Skin epidermis (tissue), 12 donors: ENCODE data around the gene FEZ2.
A peak's percentile ranks its signal among the peaks of the same experiment; 100 is the strongest.
"Not testable (repeated sequence)": the region's sequence is repeated elsewhere in the genome, so short reads cannot be mapped to it uniquely, and the experiment has no call there.

Source experiments
- H3K27ac ChIP-seq, 21 experiments: fragments of 200-600 bp; sonication (generic) in 11 of 21; one replicate each; pipeline ENCODE4 v1.5.0; 2020; ENCODE audit warnings: mild to moderate bottlenecking in 3 of 21, inconsistent platforms in 2 of 21, moderate library complexity in 2 of 21
- H3K4me3 ChIP-seq, 7 experiments: fragments of 200-600 bp; sonication (generic) in 2 of 7; one replicate each; pipeline ENCODE4 v1.5.0; 2020; ENCODE audit warnings: inconsistent platforms in 2 of 7, mild to moderate bottlenecking in 2 of 7, moderate library complexity in 1 of 7

Gene FEZ2, protein sequence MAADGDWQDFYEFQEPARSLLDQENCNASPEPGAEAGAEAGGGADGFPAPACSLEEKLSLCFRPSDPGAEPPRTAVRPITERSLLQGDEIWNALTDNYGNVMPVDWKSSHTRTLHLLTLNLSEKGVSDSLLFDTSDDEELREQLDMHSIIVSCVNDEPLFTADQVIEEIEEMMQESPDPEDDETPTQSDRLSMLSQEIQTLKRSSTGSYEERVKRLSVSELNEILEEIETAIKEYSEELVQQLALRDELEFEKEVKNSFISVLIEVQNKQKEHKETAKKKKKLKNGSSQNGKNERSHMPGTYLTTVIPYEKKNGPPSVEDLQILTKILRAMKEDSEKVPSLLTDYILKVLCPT

DNA sequence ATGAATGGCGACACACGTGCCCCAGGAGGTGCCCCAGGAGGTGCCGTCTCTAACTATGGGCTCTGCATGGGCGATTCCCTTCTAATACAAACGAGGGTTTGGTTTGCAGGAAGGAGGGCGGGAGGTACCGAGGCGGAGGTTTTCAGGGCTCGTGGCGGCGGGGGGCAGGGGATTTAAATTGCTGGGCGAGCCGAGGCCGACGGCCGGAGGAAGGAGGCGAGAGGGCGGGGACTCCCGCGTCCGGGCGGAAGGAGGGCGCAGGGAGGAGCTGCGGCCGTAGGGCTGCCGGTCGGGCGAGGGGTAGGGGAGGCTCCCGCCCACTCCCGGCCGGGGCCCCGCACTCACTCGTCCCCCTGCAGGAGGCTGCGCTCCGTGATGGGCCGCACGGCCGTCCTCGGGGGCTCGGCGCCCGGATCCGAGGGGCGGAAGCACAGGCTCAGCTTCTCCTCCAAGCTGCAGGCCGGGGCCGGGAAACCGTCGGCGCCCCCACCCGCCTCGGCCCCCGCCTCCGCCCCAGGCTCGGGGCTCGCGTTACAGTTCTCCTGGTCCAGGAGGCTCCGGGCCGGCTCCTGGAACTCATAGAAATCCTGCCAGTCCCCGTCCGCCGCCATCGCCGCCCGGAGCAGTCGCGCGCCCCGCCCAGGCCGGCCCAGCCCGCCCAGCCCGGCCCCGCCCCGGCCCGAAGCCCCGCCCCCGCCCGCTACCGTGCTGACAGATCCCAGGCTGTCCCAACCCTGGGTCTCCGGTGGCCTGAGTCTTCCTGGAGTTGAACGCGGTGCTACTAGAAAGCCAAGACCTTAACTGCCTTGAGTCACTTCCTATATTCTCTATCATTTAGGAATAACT is at the start of gene FEZ2:
Gene FEZ2, minus strand, starts transcription at position 637 of the 846 bp plus-strand sequence. Its CDS starts 26 bp downstream, at position 611.
- Histone ChIP-seq H3K27ac (peak within 1 kb of the TSS; percentile 91 to 100 (median 96)), H3K4me3 (peak within 1 kb of the TSS; percentile 72 to 99 (median 94))

DNA sequence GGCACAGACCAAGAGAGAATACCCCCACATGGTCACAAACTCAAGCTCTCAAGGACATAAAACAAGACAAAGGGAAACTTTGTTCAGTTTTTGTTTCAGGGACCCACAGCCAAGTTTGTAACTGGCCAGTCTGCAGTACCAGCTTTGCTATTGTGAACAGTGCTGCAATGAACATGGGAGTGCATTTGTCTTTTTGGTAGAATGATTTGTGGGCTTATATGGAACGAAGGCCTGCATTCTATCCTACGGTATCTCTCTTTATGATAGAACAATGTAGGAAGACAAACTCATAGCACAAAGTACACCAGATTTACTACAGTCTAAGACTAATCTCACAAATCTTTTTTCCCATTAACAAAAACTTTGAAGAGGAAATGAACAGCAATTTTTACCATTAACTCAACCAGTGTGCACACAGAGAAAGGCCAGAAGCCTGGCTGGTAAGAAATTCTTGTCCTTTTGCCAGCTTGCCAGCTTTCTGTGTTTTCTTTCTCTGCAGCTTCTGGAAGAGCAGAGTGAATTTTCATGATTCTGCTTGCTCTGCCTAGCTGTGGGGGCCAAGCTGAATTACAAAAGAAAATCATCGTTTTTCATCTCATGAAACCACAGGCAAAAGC is 37.1 kb upstream of the FEZ2 start:
- Histone ChIP-seq H3K4me3 (no peak overlapping the region), H3K27ac (no peak overlapping the region)

DNA sequence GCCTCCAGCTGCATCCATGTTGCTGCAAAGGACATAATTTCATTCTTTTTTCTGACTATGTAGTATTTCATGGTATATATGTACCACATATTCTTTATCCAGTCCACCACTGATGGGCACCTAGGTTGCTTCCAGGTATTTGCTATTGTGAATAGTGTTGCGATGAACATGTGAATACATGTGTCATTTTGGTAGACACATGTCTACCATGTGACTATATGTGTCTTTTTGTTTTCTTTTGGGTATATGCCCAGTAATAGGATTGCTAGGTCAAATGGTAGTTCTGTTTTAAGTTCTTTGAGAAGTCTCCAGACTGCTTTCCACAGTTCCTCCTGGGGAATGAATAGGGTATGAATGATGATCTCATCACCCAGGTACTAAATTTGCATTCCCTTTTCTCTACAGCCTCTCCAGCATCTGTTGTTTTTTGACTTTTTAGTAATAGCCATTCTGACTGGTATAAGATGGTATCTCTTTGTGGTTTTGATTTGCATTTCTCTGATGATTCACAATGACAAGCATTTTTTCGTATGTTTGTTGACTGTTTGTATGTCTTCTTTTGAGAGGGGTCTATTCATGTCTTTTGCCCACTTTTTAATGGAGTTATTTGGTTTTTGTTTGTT is 35.6 kb upstream of the FEZ2 start:
- Histone ChIP-seq H3K4me3 (no peak overlapping the region), H3K27ac (no peak overlapping the region)

DNA sequence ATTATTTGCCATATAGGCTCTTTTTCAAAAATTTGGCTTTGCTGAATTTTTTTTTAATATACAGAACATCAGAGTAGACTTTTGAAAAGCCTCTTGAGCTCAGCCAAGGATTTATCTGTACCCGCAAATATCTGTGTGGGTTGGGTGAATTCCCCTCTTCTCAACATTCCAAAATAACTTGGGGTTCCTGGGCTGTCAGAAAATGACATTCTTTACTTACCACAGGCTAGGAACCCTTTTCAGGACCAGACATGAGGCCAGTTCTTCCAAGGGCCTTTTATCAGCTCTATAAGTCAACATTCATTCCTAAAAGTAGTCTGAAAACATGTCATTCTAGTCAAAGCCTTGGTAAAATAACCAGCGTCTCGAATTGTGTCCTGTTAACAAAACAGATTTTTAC is 28.8 kb upstream of the FEZ2 start:
- Histone ChIP-seq H3K4me3 (no peak overlapping the region), H3K27ac (no peak overlapping the region)

DNA sequence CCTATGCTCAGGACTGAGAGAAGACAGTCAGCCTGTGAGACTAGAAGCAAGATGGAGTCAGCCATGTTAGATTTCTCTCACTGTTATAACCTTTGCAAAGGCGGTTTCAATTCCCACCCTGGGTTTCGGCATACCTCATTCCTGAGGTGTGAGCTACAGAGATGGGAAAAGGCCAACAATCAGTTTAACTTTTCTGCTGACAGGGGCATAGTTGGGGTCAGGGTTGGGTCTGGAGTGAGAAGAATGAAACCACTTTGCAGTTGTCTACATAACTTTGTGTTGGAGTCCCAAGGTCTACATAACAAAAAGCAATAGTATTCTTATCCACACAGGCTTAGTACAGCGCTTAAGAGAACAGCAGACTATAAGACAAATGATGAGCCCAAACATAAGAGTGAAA is 28.1 kb upstream of the FEZ2 start:
- no peak overlapping the region for H3K4me3 ChIP-seq
- no peak overlapping the region for H3K27ac ChIP-seq

DNA sequence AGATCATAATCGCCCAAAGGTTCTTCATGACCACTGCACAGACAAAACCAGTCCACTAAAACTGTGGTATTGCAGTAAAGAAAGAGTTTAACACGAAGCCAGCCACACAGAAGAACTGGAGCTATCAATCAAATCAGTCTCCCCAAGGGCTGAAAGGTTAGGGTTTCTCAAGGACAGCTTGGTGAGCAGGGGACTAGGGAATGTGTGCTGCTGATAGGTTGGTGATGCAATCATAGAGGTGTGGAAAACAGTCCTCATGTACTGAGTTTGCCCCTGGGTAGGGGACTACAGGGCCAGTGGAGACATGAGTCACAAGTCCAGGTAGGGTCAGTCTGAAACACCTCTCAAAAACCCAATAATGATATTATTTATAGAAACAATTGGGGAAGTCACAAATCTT is 27.3 kb upstream of the FEZ2 start:
- H3K27ac ChIP-seq = no peak overlapping the region
- no peak overlapping the region for H3K4me3 ChIP-seq

DNA sequence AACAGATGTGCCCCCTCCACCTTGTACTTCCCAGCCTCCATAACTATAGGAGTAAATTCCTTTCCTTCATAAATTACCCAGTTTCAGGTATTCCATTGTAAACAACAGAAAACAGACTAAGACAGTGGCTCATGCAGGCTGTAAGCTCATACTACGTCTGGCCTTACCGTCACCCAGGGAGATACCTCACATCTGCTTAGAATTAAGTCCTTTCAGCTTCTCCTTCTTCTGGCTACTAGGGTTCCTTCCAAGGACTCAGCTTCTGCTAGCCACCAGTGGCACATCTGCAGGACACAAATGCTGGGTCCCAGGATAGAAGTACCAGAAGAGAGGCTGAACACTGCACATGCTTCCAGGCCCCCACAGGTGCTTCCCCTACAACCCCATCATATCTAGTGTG is 22.4 kb upstream of the FEZ2 start:
- H3K27ac ChIP-seq = no peak overlapping the region
- no peak overlapping the region for H3K4me3 ChIP-seq

DNA sequence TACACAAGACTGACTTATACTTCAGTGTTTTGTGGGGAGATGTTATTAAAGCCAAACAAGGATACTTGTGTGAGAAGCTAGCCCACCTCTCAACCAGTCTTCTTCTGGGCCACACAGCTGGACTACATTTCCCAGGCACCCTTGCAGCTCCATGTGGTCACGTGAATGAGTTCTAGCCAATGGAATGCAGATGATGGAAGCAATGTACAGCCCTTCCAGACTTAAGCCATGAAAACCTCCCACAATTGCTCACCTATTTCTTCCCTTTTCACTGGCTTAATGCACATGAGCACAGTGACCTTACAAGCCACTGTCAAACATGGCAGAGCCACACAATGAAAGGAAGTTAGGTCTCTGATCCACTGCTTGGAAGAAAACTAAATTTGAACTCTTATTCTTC is 20.4 kb upstream of the FEZ2 start:
- no peak overlapping the region for H3K27ac ChIP-seq
- no peak overlapping the region for H3K4me3 ChIP-seq

DNA sequence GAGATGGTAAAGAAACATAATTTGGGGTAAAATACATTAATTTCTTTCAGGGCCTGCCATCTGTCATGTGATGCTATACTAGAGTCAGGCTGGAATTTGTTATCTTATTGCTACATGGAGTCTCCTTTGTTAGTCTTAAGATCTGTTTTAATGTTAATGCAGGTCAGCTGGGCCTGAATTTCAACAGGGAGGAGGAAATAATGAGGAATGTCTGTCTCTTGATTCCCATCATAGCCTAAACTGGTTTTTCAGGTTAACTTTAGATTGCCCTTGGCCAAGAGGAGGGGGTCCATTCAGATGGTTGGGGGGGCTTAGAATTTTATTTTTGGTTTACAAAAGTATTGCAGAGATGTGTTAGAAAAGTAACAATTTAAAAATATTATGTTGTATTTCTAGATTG is 19.0 kb upstream of the FEZ2 start:
- Histone ChIP-seq H3K27ac (no peak overlapping the region), H3K4me3 (no peak overlapping the region)

DNA sequence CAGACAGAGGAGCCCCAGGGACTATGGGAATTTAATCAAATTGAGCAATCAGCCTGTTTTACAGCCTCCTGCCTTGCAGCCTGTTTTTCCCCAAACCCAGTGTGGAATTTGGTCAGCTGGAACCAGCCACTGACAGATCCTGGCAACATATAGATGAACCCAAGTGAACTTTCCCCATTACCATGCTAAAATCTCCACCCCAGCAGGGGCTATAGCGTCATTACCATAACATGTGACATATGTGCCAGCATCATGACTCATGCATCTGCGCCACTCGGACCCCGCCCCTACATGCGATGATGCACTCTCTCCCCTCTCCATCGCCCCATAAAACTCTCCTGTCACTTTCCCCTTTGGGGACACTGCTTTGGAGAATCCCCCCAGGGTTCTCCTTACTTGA is 17.3 kb upstream of the FEZ2 start:
- no peak overlapping the region for H3K4me3 ChIP-seq
- H3K27ac ChIP-seq = no peak overlapping the region

DNA sequence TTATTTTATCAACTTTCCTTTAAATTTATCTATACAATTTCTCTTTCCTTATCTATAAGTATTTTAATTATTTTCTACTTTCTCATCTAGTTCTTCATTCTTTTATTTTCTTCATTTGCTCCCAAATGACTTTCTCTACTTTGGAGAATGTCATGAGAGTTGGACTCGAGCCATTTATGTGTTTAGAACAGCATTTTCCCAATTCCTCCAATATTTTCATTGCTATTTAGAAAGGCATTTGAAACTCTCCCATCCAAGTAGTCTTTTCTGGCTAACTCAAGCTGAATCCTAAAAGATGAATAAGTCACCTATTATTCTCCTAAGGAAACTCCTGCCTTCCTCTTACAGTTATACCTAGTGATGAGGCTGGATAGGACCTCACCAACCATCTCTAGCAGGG is 15.8 kb upstream of the FEZ2 start:
- no peak overlapping the region for H3K27ac ChIP-seq
- H3K4me3 ChIP-seq = no peak overlapping the region

DNA sequence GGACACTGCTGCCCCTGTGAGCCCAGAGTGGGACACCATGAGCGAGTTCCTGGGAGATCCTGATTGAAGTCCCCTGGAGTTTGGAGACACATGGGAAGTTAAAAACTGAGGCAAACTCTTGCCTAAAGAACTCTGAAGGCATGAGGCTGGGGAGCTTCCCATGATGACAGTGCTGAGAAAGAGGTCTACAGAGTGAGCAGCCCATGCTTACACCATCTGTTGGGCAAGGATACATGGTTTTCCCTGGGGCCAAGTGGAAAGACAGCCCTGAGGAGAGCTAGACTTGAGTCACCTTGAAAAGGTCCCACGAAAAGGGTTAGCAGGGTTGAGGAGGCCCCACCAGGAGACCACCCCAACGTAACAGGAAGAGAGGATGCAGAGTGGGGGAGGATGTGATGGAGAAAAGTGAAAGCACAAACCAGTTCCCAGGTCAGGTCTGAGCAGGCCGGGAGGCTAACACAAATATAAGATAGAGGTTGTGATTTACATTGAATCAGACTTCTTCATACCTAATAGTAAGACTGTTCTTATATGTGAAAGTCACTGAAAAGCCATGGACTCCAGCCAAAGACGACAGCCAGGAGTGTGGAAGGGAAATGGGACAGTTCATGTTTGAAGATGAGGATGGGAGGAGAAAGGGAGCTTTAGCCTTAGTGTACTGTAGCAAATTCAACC is 13.5 kb upstream of the FEZ2 start:
- H3K27ac ChIP-seq = no peak overlapping the region
- no peak overlapping the region for H3K4me3 ChIP-seq

DNA sequence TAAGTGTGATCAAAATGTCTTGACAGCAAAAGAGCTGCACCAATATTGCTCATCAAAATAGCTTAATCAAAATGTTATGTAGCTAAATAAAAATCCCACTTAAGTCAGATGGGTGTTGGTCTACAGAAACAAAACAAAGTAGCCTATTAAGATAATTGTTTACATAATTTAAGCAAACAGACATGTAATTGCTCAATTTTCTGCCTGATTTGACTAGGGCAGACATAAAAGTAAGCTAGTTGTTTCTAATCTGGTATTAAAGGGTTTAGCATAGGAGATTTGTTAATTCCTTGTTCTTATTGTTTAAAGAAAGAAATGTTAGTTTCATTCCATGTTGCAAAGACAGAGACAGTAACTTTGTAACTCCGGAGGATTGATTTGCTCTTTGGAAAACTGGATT is 11.5 kb upstream of the FEZ2 start:
- H3K4me3 ChIP-seq = no peak overlapping the region
- no peak overlapping the region for H3K27ac ChIP-seq

DNA sequence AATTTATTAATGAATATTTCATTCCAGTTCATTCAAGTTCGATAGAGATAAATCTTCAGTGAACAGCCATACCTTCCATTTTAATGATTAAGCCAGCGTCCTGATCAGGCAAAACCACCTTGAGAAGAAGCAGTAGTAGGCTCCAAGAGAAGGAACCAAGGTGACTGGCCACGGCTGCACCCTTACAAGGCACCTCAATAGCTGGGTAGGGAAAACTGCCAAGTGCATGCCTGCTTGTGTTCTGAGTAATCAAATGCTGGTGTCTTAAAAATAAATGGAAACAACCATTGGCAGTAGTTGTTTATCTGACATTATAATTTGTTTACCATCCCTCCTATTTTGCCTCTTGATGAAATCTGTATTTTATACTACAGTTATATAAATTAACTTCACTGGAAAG is 10.0 kb upstream of the FEZ2 start:
- H3K4me3 ChIP-seq = no peak overlapping the region
- H3K27ac ChIP-seq = peak overlapping the region in 1 of 21 experiments; percentile 14

DNA sequence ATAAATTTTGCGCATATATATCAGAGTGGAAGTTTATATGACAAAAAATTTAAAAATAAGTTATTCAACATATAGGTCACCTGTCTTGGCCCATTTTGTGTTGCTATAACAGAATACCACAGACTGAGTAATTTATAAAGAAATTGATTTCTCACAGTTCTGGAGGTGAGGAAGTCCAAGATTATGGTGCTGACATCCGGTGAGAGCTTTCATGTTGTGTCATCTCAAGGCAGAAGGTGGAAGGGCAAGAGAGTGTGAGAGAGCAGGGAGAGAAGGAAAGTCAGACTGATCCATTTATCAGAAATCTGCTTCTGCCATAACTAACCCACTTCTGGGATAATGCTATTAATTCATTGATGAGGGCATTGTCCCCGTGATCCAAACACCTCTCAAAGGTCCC is 9.0 kb upstream of the FEZ2 start:
- H3K4me3 ChIP-seq = no peak overlapping the region
- no peak overlapping the region for H3K27ac ChIP-seq

DNA sequence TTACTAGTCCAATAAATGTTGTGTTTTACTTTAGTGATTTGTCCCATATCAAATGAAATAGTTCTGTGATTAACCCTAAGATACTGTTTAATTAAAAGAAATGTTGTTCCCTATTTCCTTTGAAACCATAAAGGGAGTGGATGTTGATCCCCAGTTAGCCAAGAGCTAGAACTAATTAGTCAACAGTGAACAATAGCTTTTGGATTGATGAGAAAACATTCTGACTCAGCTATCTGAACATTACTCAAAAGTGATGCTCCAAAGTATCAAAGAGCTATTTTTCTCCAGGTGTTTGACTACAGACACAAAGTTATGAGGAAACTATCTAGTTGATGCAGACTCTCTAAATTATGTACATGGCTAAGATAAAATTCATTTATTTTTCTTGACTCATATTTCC is 7.3 kb upstream of the FEZ2 start:
- Histone ChIP-seq H3K4me3 (no peak overlapping the region), H3K27ac (no peak overlapping the region)

DNA sequence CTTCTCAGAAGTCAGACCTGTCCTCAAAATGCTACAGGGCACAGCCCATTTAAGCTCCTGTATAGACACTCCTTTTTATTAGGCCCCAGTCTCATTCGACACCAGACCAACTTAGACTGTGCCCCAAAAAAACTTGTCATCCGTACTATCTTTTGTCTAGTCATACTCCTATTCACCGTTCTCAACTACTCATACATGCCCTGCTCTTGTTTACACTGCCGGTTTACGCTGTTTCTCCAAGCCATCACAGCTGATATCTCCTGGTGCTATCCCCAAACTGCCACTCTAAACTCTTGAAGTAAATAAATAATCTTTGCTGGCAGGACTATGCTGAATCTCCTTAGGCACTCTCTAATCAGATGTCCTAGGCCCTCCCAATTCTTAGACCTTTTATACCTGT is 5.7 kb upstream of the FEZ2 start:
- not testable (repeated sequence) for H3K4me3 ChIP-seq, H3K27ac ChIP-seq

DNA sequence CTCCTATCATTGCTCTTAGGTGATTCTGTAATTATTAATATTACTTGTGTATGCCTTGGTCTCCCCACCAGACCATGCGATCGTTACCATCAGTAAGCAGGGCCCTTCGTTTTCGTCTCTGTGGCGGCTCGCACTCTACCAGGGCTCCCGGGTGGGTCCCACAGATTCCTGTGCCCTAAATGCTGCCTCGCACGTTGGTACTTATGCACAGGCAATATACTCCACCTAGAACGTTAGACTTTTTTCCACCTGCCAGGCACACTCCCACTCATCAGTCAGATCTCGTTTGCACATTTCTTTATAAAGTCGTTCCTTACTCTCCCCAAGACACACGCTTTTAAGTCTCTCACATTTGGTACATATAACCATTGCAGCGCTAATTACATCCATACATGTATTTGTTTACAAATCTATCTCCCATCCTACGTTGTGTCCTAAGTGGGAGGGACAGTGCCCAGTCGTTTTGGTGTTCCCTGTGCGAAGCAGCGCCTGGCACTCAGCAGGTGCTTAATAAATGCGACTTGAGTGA is 901 bp downstream of the FEZ2 start:
- H3K27ac ChIP-seq = peak overlapping the region in 15 of 21 experiments; percentile 91 to 100 (median 96)
- peak overlapping the region; percentile 72 to 99 (median 94) for H3K4me3 ChIP-seq

DNA sequence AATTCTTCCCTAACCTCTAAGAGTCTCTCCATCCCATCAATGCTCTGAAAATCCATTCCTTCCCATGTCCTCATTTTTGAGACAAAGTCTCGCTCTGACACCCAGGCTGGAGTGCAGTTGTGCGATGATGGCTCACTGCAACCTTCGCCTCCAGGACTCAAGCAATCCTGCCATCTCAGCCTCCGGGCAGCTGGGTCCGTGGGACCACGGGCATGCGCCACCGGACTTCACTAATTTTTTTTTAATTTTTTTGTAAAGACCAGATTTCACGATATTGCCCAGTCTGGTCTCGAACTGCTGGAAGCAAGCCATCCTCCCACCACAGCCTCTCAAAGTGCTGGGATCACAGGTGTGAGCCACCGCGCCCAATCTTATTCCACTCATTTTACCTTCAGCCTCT is 1.6 kb downstream of the FEZ2 start:
- H3K27ac ChIP-seq = no peak overlapping the region
- peak overlapping the region in 2 of 7 experiments; percentile 73 to 99 for H3K4me3 ChIP-seq

DNA sequence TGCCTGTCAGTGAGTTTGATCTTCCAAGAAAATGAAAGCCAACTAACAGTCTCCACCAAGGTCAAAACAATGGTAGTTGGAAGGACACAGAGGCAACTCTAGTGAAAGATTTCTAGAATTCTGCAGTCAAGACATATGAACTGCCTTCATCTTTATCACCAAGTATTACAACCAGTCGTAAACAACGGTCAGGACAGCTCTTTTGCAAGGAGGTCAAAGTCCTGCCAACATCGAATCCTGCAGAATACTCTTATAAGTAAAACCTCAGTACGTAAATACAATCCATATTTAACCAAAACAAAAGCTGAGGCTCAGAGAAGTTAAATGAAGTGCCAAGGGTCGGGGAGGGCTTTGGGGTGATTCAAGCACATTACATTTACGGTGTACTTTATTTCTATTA is 3.1 kb downstream of the FEZ2 start:
- Histone ChIP-seq H3K4me3 (no peak overlapping the region), H3K27ac (no peak overlapping the region)
